Measurements from ENCODE around the gene MTG2. TPM values are rescaled to one million over a fixed set of nuclear protein-coding genes. Genes with fewer than 3 reads are reported as not detected.

Gene MTG2
- total and polyA plus RNA-seq, 2 of the 8 experiments (the other 6 are each of a cell fraction or from before 2014, with no cell fraction given), result 14.4 to 22.8 TPM

DNA sequence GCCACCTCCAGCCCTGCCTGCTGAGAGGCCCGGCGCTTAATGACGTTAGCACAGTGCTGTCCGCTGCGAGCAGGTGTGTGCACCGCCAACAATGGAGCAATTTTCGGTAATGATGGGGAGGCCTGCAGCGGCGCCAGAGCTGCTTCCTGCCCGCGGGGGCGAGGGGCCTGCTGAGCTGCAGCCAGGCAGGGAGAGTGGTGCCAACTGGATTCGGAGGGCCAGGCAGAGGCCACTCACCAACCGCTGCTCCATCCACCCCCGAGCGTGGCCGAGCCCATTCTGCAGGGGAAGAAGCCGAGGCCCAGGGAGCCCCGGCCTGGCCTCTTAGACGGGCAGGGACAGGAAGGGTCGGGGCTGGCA lies 27.6 kb downstream of the MTG2 start (continued):
- TF ChIP-seq CREB1 (IDR thresholded peaks at IDR 0.05) (no peak), SP4 (IDR thresholded peaks at IDR 0.05; ENCODE audit: low read length) (no peak)
